A549 (cell line): Measurements from ENCODE around the gene TXNDC15. TPM values are rescaled to one million over a fixed set of nuclear protein-coding genes. Genes with fewer than 3 reads are reported as not detected.

ENCODE experiments used
- ATAC-seq, 2 experiments: fragments of 200-7000 bp in 1 of 2; fragments of >200 bp in 1 of 2; cut with Nextera tagmentation in 1 of 2; cut with Tn5 transposase in 1 of 2; 3 replicates each; pipeline versions ENCODE4 v1.8.0 to v1.9.1; 2018 to 2020; ENCODE audit warnings: mild to moderate bottlenecking in 1 of 2, moderate library complexity in 1 of 2
- CTCF ChIA-PET: fragments of 300-600 bp; sonication (Branson Sonifier 250); formaldehyde crosslinking; extraction: SDS; loops from one replicate; lab custom pipeline; 2021; ENCODE audit warnings: antibody characterized with exemption, inconsistent platforms; lab: Yijun Ruan, JAX
- POLR2A ChIA-PET: fragments of 350-600 bp; formaldehyde crosslinking; extraction: SDS; loops from one replicate; lab custom pipeline; 2021; ENCODE audit warnings: antibody characterized with exemption, inconsistent platforms; lab: Yijun Ruan, JAX
- DNase-seq, 2 experiments: peaks; one replicate each; pipeline versions ENCODE4 v3.0.0 to v3.0.0-alpha.2; 2011 to 2016; ENCODE audit warnings: low read depth in 1 of 2, low spot score in 1 of 2
- FAIRE-seq: peaks from 2 replicates; lab custom pipeline; 2011; peaks lifted over from hg19 to GRCh38; lab: Jason Lieb, UNC
- H3K27ac ChIP-seq, 2 experiments: fragments of >200 bp; sonication (Bioruptor Twin); formaldehyde crosslinking; 3 replicates each; pipeline ENCODE4 v1.5.1; 2016 to 2017
- H3K4me1 ChIP-seq: fragments of >200 bp; sonication (Bioruptor Twin); formaldehyde crosslinking; 3 replicates; pipeline ENCODE4 v1.6.1; 2016
- H3K4me2 ChIP-seq: fragments of >200 bp; sonication (Bioruptor Twin); formaldehyde crosslinking; 3 replicates; pipeline ENCODE4 v1.6.1; 2016
- H3K4me3 ChIP-seq: fragments of >200 bp; sonication (Bioruptor Twin); formaldehyde crosslinking; 3 replicates; pipeline ENCODE4 v1.5.1; 2016
- H3K9me3 ChIP-seq: fragments of >200 bp; sonication (Bioruptor Twin); formaldehyde crosslinking; 3 replicates; pipeline ENCODE4 v1.6.1; 2016
- BHLHE40 ChIP-seq: IDR thresholded peaks from 2 replicates; pipeline ENCODE4 v1.6.1; 2012; ENCODE audit warnings: low read depth, low read length, inconsistent platforms
- CBX2 ChIP-seq: fragments of 200-600 bp; sonication (generic); IDR thresholded peaks from 2 replicates; pipeline ENCODE4 v1.6.1; 2016; ENCODE audit warnings: low read depth, mild to moderate bottlenecking, borderline replicate concordance
- CBX8 ChIP-seq: fragments of 200-600 bp; sonication (generic); IDR thresholded peaks from 2 replicates; pipeline ENCODE4 v1.6.1; 2016
- CHD2 ChIP-seq: fragments of 150-350 bp; IDR thresholded peaks from 2 replicates; pipeline ENCODE4 v1.6.1; 2014; ENCODE audit warnings: low read length; ENCODE audit not compliant: partially characterized antibody
- CTCF ChIP-seq: fragments of >200 bp; sonication (Bioruptor Twin); formaldehyde crosslinking; IDR thresholded peaks from 3 replicates; pipeline ENCODE4 v1.5.1; 2016
- EHMT2 ChIP-seq: fragments of 200-600 bp; sonication (generic); IDR thresholded peaks from 2 replicates; pipeline ENCODE4 v1.6.1; 2016; ENCODE audit warnings: antibody characterized with exemption, low read depth, mild to moderate bottlenecking, moderate library complexity
- ESRRA ChIP-seq: fragments of 150-350 bp; IDR thresholded peaks from 2 replicates; pipeline ENCODE4 v1.6.1; 2014; ENCODE audit warnings: mild to moderate bottlenecking, low read length, borderline replicate concordance
- HEYL ChIP-seq: fragments of 250-450 bp; sonication (Bioruptor Pico); IDR thresholded peaks from 2 replicates; pipeline ENCODE4 v1.8.0; 2021; ENCODE audit warnings: mild to moderate bottlenecking, moderate library complexity
- HMGXB4 ChIP-seq: fragments of 250-450 bp; sonication (Bioruptor Pico); IDR thresholded peaks from 2 replicates; pipeline ENCODE4 v1.5.0; 2021; ENCODE audit warnings: mild to moderate bottlenecking, moderate library complexity, borderline replicate concordance
- JUN ChIP-seq, 2 experiments: fragments of >200 bp; sonication (Bioruptor Twin); formaldehyde crosslinking; IDR thresholded peaks; 2 replicates in 1 of 2; 3 replicates in 1 of 2; pipeline ENCODE4 v1.6.1; 2016 to 2017
- KDM5A ChIP-seq: fragments of 200-600 bp; sonication (generic); IDR thresholded peaks from 2 replicates; pipeline ENCODE4 v1.6.1; 2016; ENCODE audit warnings: antibody characterized with exemption, mild to moderate bottlenecking
- MAFK ChIP-seq: fragments of 450-650 bp; IDR thresholded peaks from 2 replicates; pipeline ENCODE4 v1.6.1; 2014; ENCODE audit not compliant: partially characterized antibody
- MAX ChIP-seq: IDR thresholded peaks from 2 replicates; pipeline ENCODE4 v1.6.1; 2012
- NFE2L2 ChIP-seq: fragments of 150-350 bp; conservative IDR thresholded peaks from 2 replicates; pipeline ENCODE4 v1.6.1; 2014; ENCODE audit warnings: low read length
- PHF8 ChIP-seq: fragments of 200-600 bp; sonication (generic); IDR thresholded peaks from 2 replicates; pipeline ENCODE4 v1.6.1; 2016; ENCODE audit warnings: low read depth, mild to moderate bottlenecking, antibody characterized with exemption, moderate library complexity, borderline replicate concordance
- POLR2A ChIP-seq: IDR thresholded peaks from 2 replicates; pipeline ENCODE4 v1.6.1; 2012; ENCODE audit warnings: mild to moderate bottlenecking, low read length
- RAD21 ChIP-seq, 2 experiments: fragments of >200 bp in 1 of 2; sonication (Bioruptor Twin) in 1 of 2; formaldehyde crosslinking in 1 of 2; IDR thresholded peaks in 1 of 2; conservative IDR thresholded peaks in 1 of 2; 2 replicates in 1 of 2; 3 replicates in 1 of 2; pipeline ENCODE4 v1.6.1; 2012 to 2018; ENCODE audit warnings: inconsistent platforms in 1 of 2
- REST ChIP-seq: fragments of 200-600 bp; sonication (generic); IDR thresholded peaks from 2 replicates; pipeline ENCODE4 v1.6.1; 2016; ENCODE audit warnings: antibody characterized with exemption, mild to moderate bottlenecking, moderate library complexity
- SMC3 ChIP-seq: fragments of >200 bp; sonication (Bioruptor Twin); formaldehyde crosslinking; IDR thresholded peaks from 3 replicates; pipeline ENCODE4 v1.6.1; 2018; ENCODE audit warnings: inconsistent platforms
- TP53 ChIP-seq: fragments of 250-450 bp; sonication (Bioruptor Pico); IDR thresholded peaks from 2 replicates; pipeline ENCODE4 v1.5.0; 2021; ENCODE audit warnings: mild to moderate bottlenecking, moderate library complexity
- ZC3H11A ChIP-seq: fragments of 450-650 bp; IDR thresholded peaks from 2 replicates; pipeline ENCODE4 v1.6.1; 2014; ENCODE audit warnings: antibody characterized with exemption, mild to moderate bottlenecking
- WGBS: methylation state at CpG from one replicate; pipeline ENCODE4 v1.1.6; 2017; ENCODE audit errors: missing lambda C conversion rate; 5-methylcytosine and 5-hydroxymethylcytosine counted together
- polyA plus RNA-seq, 4 experiments: library from polyadenylated mRNA; depleted of rRNA in 3 of 4; stranded (reverse); fragments of >200 nt; fragmentation: RNase III in 1 of 4; extraction: RNeasy Plus Mini Kit Qiagen cat#74134 plus additional on column Dnase treatment in 1 of 4; gene quantifications; 2 replicates in 3 of 4; 3 replicates in 1 of 4; pipeline ENCODE4 v1.2.3, GENCODE V29; 2011 to 2017

Gene TXNDC15
- polyA plus RNA-seq, 2 of the 4 experiments (the other 2 are of a cell fraction), result 71.1 to 85.2 TPM

- ATAC-seq (peak; percentile 44 to 63), DNase-seq (peak; percentile 40 to 78), FAIRE-seq (no peak)
- WGBS, result under 1% methylated on average over 41 of the region's 54 CpGs
- no peaks in the 10 kb centered on the region for H3K9me3 ChIP-seq
- peaks cover 7% of the 10 kb centered on the region; the same call in 1 of the 3 replicates for H3K4me1 ChIP-seq
- peak overlapping the region; percentile 91 for H3K4me2 ChIP-seq
- H3K4me3 ChIP-seq, result peak overlapping the region; percentile 74
- TF ChIP-seq MAX (peak; percentile 6; the same call in 1 of the 2 replicates), REST (peak; percentile 15; the same call in 1 of the 2 replicates), SMC3 (peak; percentile 61), JUN (IDR thresholded peaks at IDR 0.05) (peak in 1 of 2 experiments; percentile 42; a peak in 3 of 5 replicates), CHD2 (no peak), KDM5A (peak; percentile 81), POLR2A (no peak), MAFK (no peak), CBX2 (no peak), PHF8 (peak; percentile 67), HMGXB4 (CRISPR knock-in tag) (peak; percentile 78; the same call in 1 of the 2 replicates), EHMT2 (no peak), CTCF (peak; percentile 92), RAD21 (conservative IDR thresholded peaks at IDR 0.05 in 1 of 2, IDR thresholded peaks at IDR 0.05 in 1 of 2) (peak; percentile 72 to 78), ZC3H11A (no peak), BHLHE40 (no peak)
- ChIA-PET CTCF (interaction anchor here (0.6 to 3.6 kb wide), 57 partner anchors 8 to 802 kb away, joined by 3 to 32 read pairs (median 4); partner anchors contain the start of genes CAMLG and TXNDC15), POLR2A (interaction anchor here (0.6 to 2.2 kb wide), 8 partner anchors 31 to 729 kb away, joined by 4 to 20 read pairs (median 8); partner anchors contain the start of genes C5orf24, CAMLG, DDX46 and SKP1)
- H3K27ac ChIP-seq, result peak overlapping the region; percentile 94 to 98
These were observed 31.2 kb downstream of the TXNDC15 start for GRCh38 chr5:134905246-134905996.

- Histone ChIP-seq H3K4me1 (peaks cover 11% of the 10 kb centered on the region; the same call in 1 of the 3 replicates), H3K9me3 (no peaks in the 10 kb centered on the region), H3K4me2 (0 out of 3 replicates have a peak overlapping the region, but pooled peaks have one; percentile 91), H3K4me3 (no peak overlapping the region), H3K27ac (no peak overlapping the region)
- ATAC-seq (no peak), DNase-seq (no peak), FAIRE-seq (no peak)
- ChIA-PET POLR2A (interaction anchor here (1.0 kb wide), 1 partner anchor 33 kb away, joined by 7 read pairs; the partner anchor contains the start of gene TXNDC15), CTCF (interaction anchor here (0.6 to 3.6 kb wide), 7 partner anchors 10 to 551 kb away, joined by 3 to 24 read pairs (median 4); no protein-coding TSS in a partner anchor)
- 94% methylated on average over 1 of the region's 1 CpG for WGBS
- TF ChIP-seq REST (no peak), HEYL (CRISPR knock-in tag) (no peak), KDM5A (no peak), HMGXB4 (CRISPR knock-in tag) (no peak), NFE2L2 (no peak), TP53 (CRISPR knock-in tag) (no peak), ESRRA (no peak), CBX8 (no peak)
These were observed 32.6 kb downstream of the TXNDC15 start for GRCh38 chr5:134906811-134907210.
